WTC11 (cell line): Measurements from ENCODE around the gene PTPRK. TPM values are rescaled to one million over a fixed set of nuclear protein-coding genes. Genes with fewer than 3 reads are reported as not detected.

Source experiments
- ATAC-seq: fragments of 200-7000 bp; cut with Tn5 transposase; 2 replicates; pipeline ENCODE4 v1.10.0; 2021; ENCODE audit warnings: mild to moderate bottlenecking, moderate library complexity
- CTCF ChIA-PET: fragments of 300-600 bp; sonication (Branson Sonifier 250); formaldehyde crosslinking; loops from one replicate; lab custom pipeline; 2021; ENCODE audit warnings: antibody characterized with exemption; lab: Charles Lee
- POLR2A ChIA-PET: fragments of 350-600 bp; sonication (Branson Sonifier 250); formaldehyde crosslinking; loops from one replicate; lab custom pipeline; 2021; ENCODE audit warnings: antibody characterized with exemption; lab: Charles Lee
- DNase-seq: peaks from one replicate; pipeline ENCODE4 v3.0.0; 2021; ENCODE audit warnings: low spot score
- H3K27ac Mint-ChIP-seq: 2 replicates; pipeline ENCODE4 v1.8.0; 2021; ENCODE audit warnings: mixed read lengths
- H3K27me3 Mint-ChIP-seq: 2 replicates; pipeline ENCODE4 v1.8.0; 2021; ENCODE audit warnings: low read depth, mild to moderate bottlenecking, moderate library complexity, mixed read lengths
- H3K36me3 Mint-ChIP-seq: 2 replicates; pipeline ENCODE4 v1.8.0; 2021; ENCODE audit warnings: mixed read lengths
- H3K4me1 Mint-ChIP-seq: 2 replicates; pipeline ENCODE4 v1.8.0; 2022; ENCODE audit warnings: mixed read lengths
- H3K4me3 Mint-ChIP-seq: 2 replicates; pipeline ENCODE4 v1.8.0; 2021; ENCODE audit warnings: mild to moderate bottlenecking, moderate library complexity, mixed read lengths
- H3K9me3 Mint-ChIP-seq: 2 replicates; pipeline ENCODE4 v1.8.0; 2021; ENCODE audit warnings: mixed read lengths
- ARID4B ChIP-seq: sonication (generic); formaldehyde crosslinking; IDR thresholded peaks from 2 replicates; pipeline ENCODE4 v1.8.0; 2023; ENCODE audit warnings: missing genetic modification reagents, mild to moderate bottlenecking, borderline replicate concordance
- ATF2 ChIP-seq: sonication (generic); formaldehyde crosslinking; IDR thresholded peaks from 2 replicates; pipeline ENCODE4 v1.8.1; 2022; ENCODE audit warnings: low read depth, missing genetic modification reagents, borderline replicate concordance
- E2F4 ChIP-seq: sonication (generic); formaldehyde crosslinking; IDR thresholded peaks from 2 replicates; pipeline ENCODE4 v1.8.1; 2022; ENCODE audit warnings: low read depth, mild to moderate bottlenecking, moderate library complexity, missing genetic modification reagents, borderline replicate concordance
- ESRRA ChIP-seq: sonication (generic); formaldehyde crosslinking; IDR thresholded peaks from 2 replicates; pipeline ENCODE4 v1.8.1; 2022; ENCODE audit warnings: mild to moderate bottlenecking, missing genetic modification reagents, borderline replicate concordance
- FOXK1 ChIP-seq: sonication (generic); formaldehyde crosslinking; IDR thresholded peaks from 2 replicates; pipeline ENCODE4 v1.8.0; 2022; ENCODE audit warnings: mild to moderate bottlenecking, moderate library complexity, missing genetic modification reagents
- FOXP1 ChIP-seq: sonication (generic); formaldehyde crosslinking; IDR thresholded peaks from 2 replicates; pipeline ENCODE4 v1.8.0; 2022; ENCODE audit warnings: missing genetic modification reagents, mild to moderate bottlenecking, moderate library complexity, borderline replicate concordance
- GABPB1 ChIP-seq: sonication (generic); formaldehyde crosslinking; IDR thresholded peaks from 2 replicates; pipeline ENCODE4 v1.8.1; 2023; ENCODE audit warnings: mild to moderate bottlenecking, missing genetic modification reagents
- GTF2I ChIP-seq: fragments of 250-450 bp; sonication (Bioruptor Pico); conservative IDR thresholded peaks from 2 replicates; pipeline ENCODE4 v1.4.0; 2021; ENCODE audit warnings: mild to moderate bottlenecking
- HMGA2 ChIP-seq: fragments of 250-450 bp; sonication (Bioruptor Pico); IDR thresholded peaks from 2 replicates; pipeline ENCODE4 v1.4.0; 2021; ENCODE audit warnings: mild to moderate bottlenecking, moderate library complexity
- JUN ChIP-seq: sonication (generic); formaldehyde crosslinking; IDR thresholded peaks from 2 replicates; pipeline ENCODE4 v1.8.0; 2023; ENCODE audit warnings: mild to moderate bottlenecking, missing genetic modification reagents
- MYBL2 ChIP-seq: sonication (generic); formaldehyde crosslinking; IDR thresholded peaks from 2 replicates; pipeline ENCODE4 v1.8.1; 2023; ENCODE audit warnings: mild to moderate bottlenecking, moderate library complexity, missing genetic modification reagents
- NFE2L1 ChIP-seq: sonication (generic); formaldehyde crosslinking; IDR thresholded peaks from 2 replicates; pipeline ENCODE4 v1.8.1; 2023; ENCODE audit warnings: missing genetic modification reagents
- OVOL2 ChIP-seq: fragments of 250-450 bp; sonication (Bioruptor Pico); IDR thresholded peaks from 2 replicates; pipeline ENCODE4 v1.9.0; 2021; ENCODE audit warnings: mild to moderate bottlenecking, borderline replicate concordance
- USF1 ChIP-seq: sonication (generic); formaldehyde crosslinking; IDR thresholded peaks from 2 replicates; pipeline ENCODE4 v1.8.0; 2022; ENCODE audit warnings: mild to moderate bottlenecking, missing genetic modification reagents
- ZNF232 ChIP-seq: sonication (generic); formaldehyde crosslinking; IDR thresholded peaks from 2 replicates; pipeline ENCODE4 v1.8.0; 2022; ENCODE audit warnings: mild to moderate bottlenecking, missing genetic modification reagents
- ZNF281 ChIP-seq: sonication (generic); formaldehyde crosslinking; IDR thresholded peaks from 2 replicates; pipeline ENCODE4 v1.8.0; 2023; ENCODE audit warnings: mild to moderate bottlenecking, missing genetic modification reagents
- ZNF423 ChIP-seq: fragments of 250-450 bp; sonication (Bioruptor Pico); IDR thresholded peaks from 2 replicates; pipeline ENCODE4 v2.1.2; 2022; ENCODE audit warnings: mild to moderate bottlenecking, moderate library complexity
- ZNF671 ChIP-seq: fragments of 250-450 bp; sonication (Bioruptor Pico); IDR thresholded peaks from 2 replicates; pipeline ENCODE4 v1.8.0; 2021; ENCODE audit warnings: mild to moderate bottlenecking
- total RNA-seq: library from RNA; stranded (reverse); gene quantifications from 3 replicates; pipeline ENCODE4 v1.2.3, GENCODE V29; 2021

Gene PTPRK
- total RNA-seq, 1 experiment from 2014 or later: 44.8 TPM

- TF ChIP-seq ZNF281 (CRISPR knock-in tag) (no peak), ARID4B (CRISPR knock-in tag) (no peak), ZNF423 (CRISPR knock-in tag) (no peak), GABPB1 (CRISPR knock-in tag) (no peak), HMGA2 (CRISPR knock-in tag) (no peak), USF1 (CRISPR knock-in tag) (no peak), ZNF671 (CRISPR knock-in tag) (no peak)
- TF ChIP-seq, all 79 proteins: peak for 0
These were observed 82.0 kb downstream of the PTPRK start (continued) for GRCh38 chr6:128438393-128438792.

GRCh38 chr6:128437685-128438084, 82.7 kb downstream of the PTPRK start:
- Mint-ChIP-seq H3K27ac (0 out of 2 replicates have a peak overlapping the region, but pooled peaks have one; percentile 8), H3K9me3 (no peaks in the 10 kb centered on the region), H3K27me3 (no peaks in the 10 kb centered on the region), H3K36me3 (no peaks in the 10 kb centered on the region), H3K4me1 (peaks cover 66% of the 10 kb centered on the region), H3K4me3 (no peak overlapping the region)
- ChIA-PET POLR2A (no interaction called here), CTCF (interaction anchor here (0.5 kb wide), 1 partner anchor 1138 kb away, joined by 3 read pairs; no protein-coding TSS in a partner anchor)
- ATAC-seq: peak; percentile 42
- DNase-seq: no peak
- no peak for TF ChIP-seq FOXP1 (CRISPR knock-in tag)
- TF ChIP-seq E2F4 (CRISPR knock-in tag): no peak
- no peak for TF ChIP-seq JUN (CRISPR knock-in tag)
- TF ChIP-seq FOXK1 (CRISPR knock-in tag): no peak
- no peak for TF ChIP-seq ATF2
- TF ChIP-seq ZNF232 (CRISPR knock-in tag): no peak
- no peak for TF ChIP-seq GTF2I (CRISPR knock-in tag)
- TF ChIP-seq OVOL2: no peak
- no peak for TF ChIP-seq ESRRA
- no peak for TF ChIP-seq NFE2L1 (CRISPR knock-in tag)
- TF ChIP-seq ZNF281 (CRISPR knock-in tag): no peak
- no peak for TF ChIP-seq MYBL2 (CRISPR knock-in tag)
- TF ChIP-seq GABPB1 (CRISPR knock-in tag): no peak
- TF ChIP-seq ARID4B (CRISPR knock-in tag): no peak
